Measurements from ENCODE around the gene ZNF614. TPM values are rescaled to one million over a fixed set of nuclear protein-coding genes. Genes with fewer than 3 reads are reported as not detected.
"Not testable (repeated sequence)": the region's sequence is repeated elsewhere in the genome, so short reads cannot be mapped to it uniquely, and the experiment has no call there.

Gene ZNF614
- total RNA-seq, 1 donor from 2014 or later: 14.0 TPM

DNA sequence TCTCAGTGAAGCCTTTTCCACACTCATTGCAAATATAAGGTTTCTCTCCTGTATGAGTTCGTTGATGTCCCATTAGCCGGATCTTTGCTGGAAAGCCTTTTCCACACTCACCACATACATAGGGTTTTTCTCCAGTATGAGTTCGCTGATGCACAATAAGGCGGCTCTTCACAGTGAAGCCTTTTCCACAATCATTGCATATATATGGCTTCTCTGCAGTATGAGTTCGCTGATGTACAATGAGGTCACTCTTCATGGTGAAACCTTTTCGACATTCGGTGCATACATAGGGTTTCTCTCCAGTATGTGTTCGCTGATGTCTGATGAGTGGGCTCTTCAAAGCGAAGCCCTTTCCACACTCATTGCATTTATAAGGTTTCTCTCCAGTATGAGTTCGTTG is 34.8 kb downstream of the ZNF614 start:
- DNase-seq (ENCODE audit: low read depth): no peak

DNA sequence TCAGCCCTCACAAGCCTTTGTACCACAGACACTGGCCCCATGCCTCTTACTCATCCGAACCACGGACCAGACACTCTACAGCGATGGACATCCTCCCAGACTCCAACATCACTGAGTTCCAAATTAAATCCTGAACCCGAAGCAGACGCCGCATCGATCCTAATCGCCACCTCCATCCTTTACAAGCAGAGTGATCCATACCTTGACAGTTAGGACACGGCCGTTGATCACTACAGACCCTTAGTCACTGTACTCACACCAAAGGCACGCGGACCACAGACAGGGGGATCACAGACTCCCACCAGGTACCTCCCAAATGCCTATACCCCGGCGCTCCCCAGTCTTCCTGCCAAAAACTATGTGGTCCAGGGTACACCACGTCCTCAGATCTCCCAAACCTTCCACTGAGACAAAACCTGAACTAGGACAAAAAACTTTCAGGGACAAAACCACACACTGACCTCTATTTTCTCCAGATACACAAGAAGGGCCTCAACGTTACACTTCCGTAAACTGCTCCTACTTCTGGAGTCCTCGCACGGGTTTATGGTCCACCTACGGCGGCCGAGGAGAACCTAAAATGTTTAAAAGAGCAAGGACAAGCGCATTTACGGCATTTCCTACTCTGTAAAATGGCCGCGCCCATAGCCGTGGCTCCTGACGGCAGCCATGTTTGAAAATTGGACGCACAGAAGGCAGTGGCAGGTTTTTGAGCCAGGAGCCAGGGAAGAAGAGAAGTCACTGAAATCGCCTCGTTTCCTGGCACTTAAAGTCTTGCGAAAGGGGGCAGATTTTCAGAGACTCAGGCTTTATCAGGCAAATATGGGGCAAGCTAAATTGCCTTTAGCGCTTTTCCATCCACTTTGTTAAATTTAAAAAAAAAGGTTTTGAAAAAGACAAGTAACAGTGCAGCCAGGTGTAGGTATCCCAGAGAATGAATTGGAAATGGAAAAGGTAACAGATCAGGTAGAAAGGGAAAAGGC is 41.6 kb downstream of the ZNF614 start, which contains the start of gene ZNF350:
TSS of gene ZNF350 (minus strand) at position 532 of the 983 bp plus-strand sequence. CDS start 12,480 bp downstream, outside the sequence.
- DNase-seq (ENCODE audit: low read depth): peak; percentile 96

DNA sequence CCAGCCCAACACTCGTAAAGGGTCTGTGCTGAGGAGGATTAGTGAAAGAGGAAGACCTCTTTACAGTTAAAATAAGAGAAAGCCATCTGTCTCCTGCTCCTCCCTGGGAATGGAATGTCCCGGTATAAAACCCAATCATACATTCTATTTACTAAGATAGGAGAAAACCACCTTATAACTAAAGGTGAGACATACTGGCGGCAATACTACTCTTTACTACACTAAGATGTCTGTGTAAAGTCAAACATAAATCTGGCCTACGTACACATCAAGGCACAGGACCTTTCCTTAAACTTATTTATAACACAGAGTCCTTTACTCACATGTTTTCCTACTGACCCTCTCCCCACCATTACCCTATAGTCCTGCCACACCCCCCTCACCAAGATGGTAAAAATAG is 44.8 kb downstream of the ZNF614 start:
- DNase-seq (ENCODE audit: low read depth): no peak

DNA sequence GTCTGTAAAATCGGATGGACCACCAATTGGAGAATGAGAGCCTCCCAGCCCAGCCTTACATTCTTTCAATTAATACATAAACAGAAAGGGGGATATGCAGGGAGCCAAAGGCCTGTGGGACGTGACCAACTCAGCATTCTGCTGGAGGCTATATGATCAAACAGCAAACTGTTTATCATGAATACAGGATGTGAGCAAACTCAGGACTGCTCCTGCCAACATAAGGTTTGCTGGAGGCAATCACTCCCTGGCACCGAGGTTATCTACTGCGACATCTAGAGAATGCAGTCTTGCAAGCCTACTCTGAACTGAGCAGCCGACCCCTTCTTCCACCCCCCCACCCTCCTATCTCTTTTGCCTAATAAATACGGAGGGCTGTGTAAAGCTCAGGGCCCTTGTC is 47.3 kb downstream of the ZNF614 start:
- DNase-seq (ENCODE audit: low read depth): not testable (repeated sequence)

DNA sequence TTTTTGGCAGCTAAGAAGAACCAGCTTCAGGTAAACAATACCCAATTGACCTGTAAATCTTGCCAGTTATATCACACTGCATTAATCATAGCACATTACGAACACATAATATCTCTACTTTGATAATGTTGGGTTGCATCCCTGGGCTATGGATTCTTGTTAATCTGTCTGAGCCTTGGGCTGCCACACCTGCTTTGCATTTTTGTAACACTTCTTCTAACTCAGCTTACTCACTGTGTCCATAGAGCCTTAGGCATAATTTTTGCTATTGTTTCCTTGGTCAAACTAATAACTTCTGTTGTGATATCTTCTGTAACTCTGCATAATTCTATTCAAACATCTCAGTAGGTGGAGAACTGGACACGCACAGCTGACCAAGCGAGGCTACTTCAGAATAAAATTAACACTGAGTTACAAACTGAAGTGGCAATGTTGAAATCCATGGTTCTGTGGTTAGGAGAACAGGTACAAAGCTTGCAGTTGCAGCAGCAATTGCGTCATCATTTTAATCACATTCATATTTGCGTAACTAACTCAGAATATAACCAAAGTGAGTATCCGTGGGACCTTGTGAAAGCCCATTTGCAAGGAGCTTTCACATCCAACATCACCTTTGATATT is 48.0 kb downstream of the ZNF614 start:
- no peak for DNase-seq (ENCODE audit: low read depth)

DNA sequence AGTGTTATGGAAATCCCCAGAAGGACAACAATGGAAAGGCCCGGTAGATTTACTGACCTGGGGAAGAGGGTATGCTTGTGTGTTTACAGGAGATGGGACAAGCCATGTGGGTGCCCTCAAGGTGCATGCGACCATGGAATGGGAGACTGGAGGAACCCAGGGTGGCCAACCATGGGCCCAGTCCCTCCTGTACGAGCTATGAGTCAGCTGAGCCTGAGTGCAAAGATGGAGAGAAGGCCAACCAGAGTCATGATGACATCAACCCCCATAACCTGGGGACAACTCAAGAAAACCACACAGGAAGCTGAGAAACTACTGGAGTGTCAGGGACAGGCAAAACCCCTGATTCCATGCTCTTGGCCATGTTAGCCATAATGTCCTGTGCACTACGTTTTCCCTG is 49.3 kb downstream of the ZNF614 start:
- no peak for DNase-seq (ENCODE audit: low read depth)

DNA sequence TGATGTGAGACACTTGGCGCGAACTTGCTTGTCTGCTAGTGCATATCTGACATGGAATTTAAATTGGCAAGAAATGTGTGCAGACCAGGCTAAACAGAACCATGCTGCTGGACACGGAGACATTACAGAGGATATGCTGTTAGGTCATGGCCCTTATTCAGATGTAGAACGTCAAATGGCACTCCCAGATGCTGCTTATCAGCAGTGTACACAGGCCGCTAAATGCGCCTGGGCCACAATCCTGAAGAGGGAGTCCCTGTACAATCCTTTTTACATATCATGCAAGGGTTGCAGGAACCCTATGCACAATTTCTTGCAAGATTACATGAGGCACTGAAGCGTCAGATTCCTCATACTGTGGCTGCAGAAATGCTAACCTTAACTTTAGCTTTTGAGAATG is 50.8 kb downstream of the ZNF614 start:
- no peak for DNase-seq (ENCODE audit: low read depth)

DNA sequence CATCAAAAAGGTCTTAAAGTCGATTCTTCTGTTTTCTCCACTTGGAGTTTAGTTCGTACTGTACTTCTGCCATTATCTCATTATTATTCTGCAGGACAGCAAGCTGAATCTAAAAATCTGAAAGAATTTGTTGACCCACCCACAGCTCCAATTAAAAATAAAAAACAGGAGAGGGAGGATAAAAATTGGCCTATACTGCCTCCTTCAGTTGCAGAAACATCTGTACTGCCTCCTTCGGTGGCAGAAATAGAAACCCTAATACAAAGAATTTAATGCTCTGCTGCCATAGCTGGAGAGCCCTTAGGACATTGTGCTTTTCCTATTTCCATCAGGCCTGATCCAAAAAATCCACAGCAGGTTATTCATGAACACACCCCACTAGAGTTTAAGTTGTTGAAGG is 51.3 kb downstream of the ZNF614 start:
- no peak for DNase-seq (ENCODE audit: low read depth)

DNA sequence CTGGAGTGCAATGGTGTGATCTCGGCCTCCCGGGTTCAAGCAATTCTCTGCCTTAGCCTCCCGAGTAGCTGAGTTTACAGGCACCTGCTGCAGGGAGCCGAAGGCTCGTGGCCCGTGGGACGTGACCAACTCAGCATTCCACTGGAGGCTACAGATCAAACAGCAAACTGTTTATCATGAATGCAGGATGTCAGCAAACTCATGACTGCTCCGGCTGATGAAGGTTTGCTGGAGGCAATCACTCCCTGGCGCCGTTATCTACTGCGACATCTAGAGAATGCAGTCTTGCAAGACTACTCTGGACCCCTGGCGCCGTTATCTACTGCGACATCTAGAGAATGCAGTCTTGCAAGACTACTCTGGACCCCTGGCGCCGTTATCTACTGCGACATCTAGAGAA is 52.4 kb downstream of the ZNF614 start:
- not testable (repeated sequence) for DNase-seq (ENCODE audit: low read depth)

DNA sequence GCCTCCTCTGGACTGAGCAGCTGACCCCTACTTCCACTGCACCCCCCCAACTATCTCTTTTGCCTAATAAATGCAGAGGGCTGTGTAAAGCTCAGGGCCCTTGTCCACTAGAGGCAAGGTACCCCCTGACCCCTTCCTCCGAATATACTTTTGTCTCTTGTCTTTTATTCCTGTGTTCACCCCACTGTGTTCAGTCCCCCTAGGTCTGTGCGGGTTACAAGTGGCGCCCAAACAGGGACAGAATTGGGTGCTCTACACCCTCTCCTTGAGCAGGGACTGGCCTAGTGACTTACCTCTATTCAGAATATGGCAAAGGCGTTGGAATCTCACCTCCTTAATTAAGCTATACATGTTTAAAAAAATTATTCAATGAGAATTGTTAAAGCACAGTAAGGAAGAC is 56.6 kb downstream of the ZNF614 start:
- peak; percentile 23 for DNase-seq (ENCODE audit: low read depth)

DNA sequence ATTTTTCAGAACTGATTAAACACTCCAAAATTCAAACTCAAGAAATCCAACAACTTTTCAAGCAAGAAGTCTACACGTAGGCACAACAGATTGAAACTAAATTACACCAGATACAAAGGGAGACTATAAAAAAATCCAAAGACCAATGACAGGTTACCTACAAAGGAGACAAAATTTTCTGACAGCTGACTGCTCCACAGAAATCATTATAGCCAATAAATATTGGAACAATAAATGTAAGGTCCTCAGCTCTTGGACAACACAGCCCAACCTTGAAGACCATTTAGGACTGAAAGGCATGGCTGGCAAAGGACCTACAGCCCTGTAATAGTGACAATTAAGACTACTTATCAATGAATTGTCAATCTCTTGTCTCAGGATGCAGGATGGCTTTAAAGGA is 57.5 kb downstream of the ZNF614 start:
- DNase-seq (ENCODE audit: low read depth): no peak

DNA sequence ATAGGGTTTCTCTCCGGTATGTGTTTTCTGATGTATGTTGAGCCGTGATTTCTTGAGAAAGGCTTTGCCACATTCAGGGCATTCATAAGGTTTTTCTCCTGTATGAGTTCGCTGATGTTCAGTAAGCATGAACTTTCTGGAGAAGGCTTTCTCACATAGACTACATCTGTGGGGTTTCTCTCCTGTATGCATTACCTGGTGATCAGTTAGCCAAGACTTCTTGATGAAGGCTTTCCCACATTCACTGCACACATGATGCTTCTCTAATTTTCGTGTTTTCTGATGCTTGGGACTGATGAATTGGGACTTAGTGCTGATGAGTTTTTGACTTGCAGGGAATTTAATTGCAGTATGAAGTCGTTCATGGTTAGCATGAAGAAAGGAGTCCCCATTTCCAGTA is 62.6 kb downstream of the ZNF614 start:
- DNase-seq (ENCODE audit: low read depth): no peak

Other genes with a start within 250 kb of the ZNF614 start
- not detected in 2 replicates for gene FPR3, start 233.2 kb downstream of the ZNF614 start, total RNA-seq
- 7.5 and 8.4 TPM in 2 replicates for gene ZNF577, start 140.4 kb downstream of the ZNF614 start, total RNA-seq
- gene ZNF649, start 123.4 kb downstream of the ZNF614 start, total RNA-seq: 8.3 and 11.0 TPM in 2 replicates
- gene ZNF613, start 100.9 kb downstream of the ZNF614 start, total RNA-seq: 4.9 and 5.0 TPM in 2 replicates
- 6.8 and 7.1 TPM in 2 replicates for gene ZNF350, start 41.5 kb downstream of the ZNF614 start, total RNA-seq
- gene ZNF615, start 20.2 kb downstream of the ZNF614 start, total RNA-seq: 10.4 and 21.1 TPM in 2 replicates
- 9.4 and 9.9 TPM in 2 replicates for gene ZNF432, start 20.5 kb upstream of the ZNF614 start, total RNA-seq
- gene ZNF841, start 67.4 kb upstream of the ZNF614 start, total RNA-seq: 13.3 and 13.9 TPM in 2 replicates
- gene ZNF616, start 111.6 kb upstream of the ZNF614 start, total RNA-seq: 10.6 and 11.3 TPM in 2 replicates
- 4.5 and 4.8 TPM in 2 replicates for gene ZNF836, start 143.2 kb upstream of the ZNF614 start, total RNA-seq
- gene PPP2R1A, start 161.7 kb upstream of the ZNF614 start, total RNA-seq: 351 and 428 TPM in 2 replicates
- 12.1 and 12.7 TPM in 2 replicates for gene ZNF766, start 241.2 kb upstream of the ZNF614 start, total RNA-seq

Data from myocyte (in vitro differentiated cells).